NCI-H1930 (cell line): ENCODE results near the gene CITED4.
"Not testable (repeated sequence)": the region's sequence is repeated elsewhere in the genome, so short reads cannot be mapped to it uniquely, and the experiment has no call there.

ENCODE experiments used
- DNase-seq, 2 experiments: peaks; one replicate each; lab custom pipeline; 2025; lab: John Stamatoyannopoulos, UW

The CITED4 gene

GRCh38 chr1:40862008-40862863, at the start of gene CITED4:
TSS of gene CITED4 (minus strand) at chr1:40862363. CDS start at chr1:40862127, 236 bp downstream.
- DNase-seq, result peak; percentile 85

GRCh38 chr1:40911105-40911504, 48.9 kb upstream of the CITED4 start:
- no peak for DNase-seq

- DNase-seq, result no peak
Observed at GRCh38 chr1:40909281-40909680, 47.1 kb upstream of the CITED4 start.

GRCh38 chr1:40908350-40908749, 46.2 kb upstream of the CITED4 start:
- DNase-seq, result no peak

GRCh38 chr1:40907899-40908298, 45.7 kb upstream of the CITED4 start:
- DNase-seq, result no peak

- no peak for DNase-seq
Observed at GRCh38 chr1:40906781-40907400, 44.7 kb upstream of the CITED4 start.

GRCh38 chr1:40905061-40905460, 42.9 kb upstream of the CITED4 start:
- DNase-seq, result no peak

GRCh38 chr1:40903106-40903505, 40.9 kb upstream of the CITED4 start:
- DNase-seq, result no peak

GRCh38 chr1:40901886-40902852, 40.0 kb upstream of the CITED4 start:
- no peak for DNase-seq

- DNase-seq, result no peak
Observed at GRCh38 chr1:40899230-40899870, 37.2 kb upstream of the CITED4 start.

- DNase-seq, result no peak
Observed at GRCh38 chr1:40898431-40898901, 36.3 kb upstream of the CITED4 start.

GRCh38 chr1:40897513-40897912, 35.4 kb upstream of the CITED4 start:
- DNase-seq, result no peak

- DNase-seq, result no peak
Observed at GRCh38 chr1:40896482-40896881, 34.3 kb upstream of the CITED4 start.

- DNase-seq, result no peak
Observed at GRCh38 chr1:40895601-40896000, 33.4 kb upstream of the CITED4 start.

- not testable (repeated sequence) for DNase-seq
Observed at GRCh38 chr1:40894858-40895257, 32.7 kb upstream of the CITED4 start.

- no peak for DNase-seq
Observed at GRCh38 chr1:40894455-40894854, 32.3 kb upstream of the CITED4 start.

- no peak for DNase-seq
Observed at GRCh38 chr1:40893946-40894345, 31.8 kb upstream of the CITED4 start.

- no peak for DNase-seq
Observed at GRCh38 chr1:40892354-40892753, 30.2 kb upstream of the CITED4 start.

GRCh38 chr1:40890771-40891170, 28.6 kb upstream of the CITED4 start:
- no peak for DNase-seq

- no peak for DNase-seq
Observed at GRCh38 chr1:40887652-40888051, 25.5 kb upstream of the CITED4 start.

GRCh38 chr1:40887012-40887378, 24.8 kb upstream of the CITED4 start:
- no peak for DNase-seq
